Glutamatergic neuron (in vitro differentiated cells): ENCODE results near the gene NUDT7. TPM values are rescaled to one million over a fixed set of nuclear protein-coding genes. Genes with fewer than 3 reads are reported as not detected.

Source experiments
- DNase-seq: peaks from one replicate; pipeline ENCODE4 v3.0.0; 2022
- H3K27ac Mint-ChIP-seq: one replicate; pipeline ENCODE4 v1.8.0; 2020; ENCODE audit warnings: mild to moderate bottlenecking, mixed read lengths, inconsistent platforms; ENCODE audit not compliant: unreplicated experiment
- H3K27me3 Mint-ChIP-seq: one replicate; pipeline ENCODE4 v1.8.0; 2020; ENCODE audit warnings: mild to moderate bottlenecking, moderate library complexity, mixed read lengths, inconsistent platforms; ENCODE audit not compliant: unreplicated experiment
- H3K36me3 Mint-ChIP-seq: one replicate; pipeline ENCODE4 v1.8.0; 2020; ENCODE audit warnings: mild to moderate bottlenecking, mixed read lengths, inconsistent platforms; ENCODE audit not compliant: unreplicated experiment
- H3K4me1 Mint-ChIP-seq: one replicate; pipeline ENCODE4 v1.8.0; 2020; ENCODE audit warnings: mild to moderate bottlenecking, low read depth, mixed read lengths, inconsistent platforms; ENCODE audit not compliant: unreplicated experiment
- H3K4me3 Mint-ChIP-seq: one replicate; pipeline ENCODE4 v1.8.0; 2020; ENCODE audit warnings: mild to moderate bottlenecking, mixed read lengths, inconsistent platforms; ENCODE audit not compliant: unreplicated experiment
- H3K9me3 Mint-ChIP-seq: one replicate; pipeline ENCODE4 v1.8.0; 2020; ENCODE audit warnings: mild to moderate bottlenecking, moderate library complexity, mixed read lengths, inconsistent platforms; ENCODE audit not compliant: unreplicated experiment
- CTCF ChIP-seq: fragments of 200-600 bp; sonication (generic); IDR thresholded peaks from one replicate; pipeline ENCODE4 v1.5.0; 2021; ENCODE audit not compliant: partially characterized antibody, unreplicated experiment
- total RNA-seq: library from RNA; stranded (reverse); fragmentation: NEBNext Ultra II Directional; extraction: Animal tissue kit (Norgen Biotek cat#: 25700); gene quantifications from one replicate; pipeline ENCODE4 v1.2.1, GENCODE V29; 2021; ENCODE audit not compliant: unreplicated experiment

The NUDT7 gene
- total RNA-seq, 1 donor from 2014 or later: 3.0 TPM

GRCh38 chr16:77781091-77781490, 58.8 kb downstream of the NUDT7 start:
- peaks cover 2% of the 10 kb centered on the region for H3K27me3 Mint-ChIP-seq

GRCh38 chr16:77782694-77783093, 60.4 kb downstream of the NUDT7 start:
- H3K4me1 Mint-ChIP-seq: peaks cover 3% of the 10 kb centered on the region
- no peak for DNase-seq
- peaks cover 5% of the 10 kb centered on the region for H3K27me3 Mint-ChIP-seq
- no peaks in the 10 kb centered on the region for H3K36me3 Mint-ChIP-seq
- no peak overlapping the region for H3K27ac Mint-ChIP-seq
- no peaks in the 10 kb centered on the region for H3K9me3 Mint-ChIP-seq
- H3K4me3 Mint-ChIP-seq: no peak overlapping the region
- peak; percentile 24 for TF ChIP-seq CTCF

More at GRCh38 chr16:77781091-77781490, 58.8 kb downstream of the NUDT7 start:
- no peak overlapping the region for H3K27ac Mint-ChIP-seq
- TF ChIP-seq CTCF: no peak
- no peak overlapping the region for H3K4me3 Mint-ChIP-seq
- no peak for DNase-seq
- H3K4me1 Mint-ChIP-seq: peaks cover 3% of the 10 kb centered on the region
- no peaks in the 10 kb centered on the region for H3K9me3 Mint-ChIP-seq
- H3K36me3 Mint-ChIP-seq: no peaks in the 10 kb centered on the region

GRCh38 chr16:77784441-77785372, 62.4 kb downstream of the NUDT7 start:
- Mint-ChIP-seq H3K4me3 (no peak overlapping the region), H3K27ac (no peak overlapping the region), H3K27me3 (peaks cover 3% of the 10 kb centered on the region), H3K36me3 (no peaks in the 10 kb centered on the region), H3K4me1 (peaks cover 5% of the 10 kb centered on the region), H3K9me3 (peaks cover 3% of the 10 kb centered on the region)
- DNase-seq: no peak
- peak; percentile 37 for TF ChIP-seq CTCF

GRCh38 chr16:77785373-77785764, 63.1 kb downstream of the NUDT7 start:
- DNase-seq: no peak
- Mint-ChIP-seq H3K9me3 (peaks cover 3% of the 10 kb centered on the region), H3K4me3 (no peak overlapping the region), H3K36me3 (no peaks in the 10 kb centered on the region), H3K27ac (no peak overlapping the region), H3K27me3 (peaks cover 3% of the 10 kb centered on the region), H3K4me1 (peaks cover 9% of the 10 kb centered on the region)
- no peak for TF ChIP-seq CTCF
